CD4-positive, alpha-beta T cell treated with Interleukin-2 at 100 ng/mL for 4 hours (primary cell): ENCODE measurements around the gene RBPJ.
A peak's percentile ranks its signal among the peaks of the same experiment; 100 is the strongest.
"Not testable (repeated sequence)": the region's sequence is repeated elsewhere in the genome, so short reads cannot be mapped to it uniquely, and the experiment has no call there.

Experiments used
- DNase-seq: peaks from one replicate; pipeline ENCODE4 v3.0.0-alpha.2; 2020; ENCODE audit warnings: low spot score

RBPJ gene

DNA sequence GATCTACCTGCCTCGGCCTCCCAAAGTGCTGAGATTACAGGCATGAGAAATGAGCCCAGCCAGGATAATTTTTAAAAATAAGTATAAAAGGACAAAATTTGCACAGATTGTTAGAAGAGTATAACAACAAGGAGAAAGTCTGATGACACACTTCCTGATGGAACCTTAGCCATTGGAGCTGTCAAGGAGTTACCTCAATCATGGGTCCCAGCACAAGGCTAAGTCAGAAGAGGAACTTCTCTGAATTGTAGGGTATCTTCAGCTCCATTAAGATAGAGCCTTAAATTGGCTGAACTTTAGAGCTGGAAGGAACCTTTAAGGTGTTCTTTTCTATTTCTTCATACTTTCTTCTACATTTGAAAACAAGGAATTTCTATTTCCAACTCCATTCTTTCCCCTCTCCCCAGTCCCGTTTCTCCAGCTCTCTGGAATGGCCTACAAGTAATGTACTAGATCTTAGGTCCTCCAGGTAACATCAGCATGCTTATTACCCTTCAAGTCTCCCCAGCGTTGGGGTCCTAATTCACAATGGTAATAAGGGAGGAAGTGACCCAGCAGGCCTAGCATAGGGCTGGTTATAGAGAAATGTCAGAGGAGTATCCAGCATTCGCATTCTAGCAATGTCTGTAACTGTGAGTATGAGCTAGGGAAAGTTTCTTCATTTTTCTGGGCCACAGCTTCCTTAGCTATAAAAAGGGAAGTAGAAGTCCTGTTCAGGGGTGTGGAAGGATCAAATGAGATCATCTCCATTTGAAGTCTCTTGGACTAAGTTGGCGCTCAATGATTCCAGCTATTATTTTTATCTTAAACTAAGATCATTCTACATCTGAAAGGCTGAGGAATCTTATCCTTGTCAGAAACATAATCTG is 18.5 kb upstream of the RBPJ start:
- DNase-seq: no peak

DNA sequence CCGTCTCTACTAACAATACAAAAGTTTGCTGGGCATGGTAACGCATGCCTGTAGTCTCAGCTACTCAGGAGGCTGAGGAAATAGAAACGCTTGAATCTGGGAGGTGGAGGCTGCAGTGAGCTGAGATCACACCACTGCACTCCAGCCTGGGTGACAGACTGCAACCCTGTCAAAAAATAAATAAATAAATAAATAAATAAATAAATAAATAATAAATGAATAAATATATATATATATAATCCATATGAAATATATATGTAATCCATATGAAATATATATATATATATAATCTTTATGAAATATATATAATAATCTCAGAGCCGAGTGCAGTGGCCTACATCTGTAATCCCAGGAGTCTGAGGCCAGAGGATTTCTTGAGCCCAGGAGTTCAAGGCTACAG is 17.8 kb upstream of the RBPJ start:
- DNase-seq: no peak

DNA sequence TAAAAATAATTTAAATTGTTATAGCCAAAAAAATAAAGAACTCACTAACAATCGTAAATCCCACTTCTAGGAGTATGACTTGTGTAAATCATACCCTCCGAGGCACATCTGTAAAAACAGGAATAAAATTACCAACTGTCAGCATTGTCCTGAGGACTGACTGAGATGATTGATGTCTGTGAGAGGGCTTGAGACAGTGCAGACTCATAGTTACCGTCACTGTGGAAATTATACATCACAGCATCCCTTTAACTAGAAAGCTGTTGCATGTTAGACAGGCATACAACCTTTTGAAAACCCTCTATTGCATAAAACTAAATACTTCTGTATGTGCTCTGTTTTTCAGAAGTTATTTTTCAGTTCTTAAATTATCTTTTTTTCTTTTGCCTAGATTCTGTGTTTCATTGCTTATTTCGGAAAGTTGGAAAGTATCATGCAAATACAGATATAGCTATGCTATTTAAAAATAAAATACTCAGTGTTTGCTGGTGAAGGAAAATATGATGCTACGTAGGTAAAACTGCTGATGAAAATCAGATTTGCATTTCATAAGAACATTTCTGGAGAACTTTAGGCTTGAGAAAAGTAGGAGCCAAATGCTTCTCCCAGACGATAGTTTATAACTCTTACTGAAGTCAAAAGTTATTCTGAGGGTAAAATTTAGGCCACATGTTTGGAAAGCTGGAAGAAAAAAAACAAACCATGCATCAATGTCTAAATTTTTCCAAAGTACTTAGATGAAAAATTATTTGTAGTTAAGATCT is 13.6 kb upstream of the RBPJ start:
- no peak for DNase-seq

DNA sequence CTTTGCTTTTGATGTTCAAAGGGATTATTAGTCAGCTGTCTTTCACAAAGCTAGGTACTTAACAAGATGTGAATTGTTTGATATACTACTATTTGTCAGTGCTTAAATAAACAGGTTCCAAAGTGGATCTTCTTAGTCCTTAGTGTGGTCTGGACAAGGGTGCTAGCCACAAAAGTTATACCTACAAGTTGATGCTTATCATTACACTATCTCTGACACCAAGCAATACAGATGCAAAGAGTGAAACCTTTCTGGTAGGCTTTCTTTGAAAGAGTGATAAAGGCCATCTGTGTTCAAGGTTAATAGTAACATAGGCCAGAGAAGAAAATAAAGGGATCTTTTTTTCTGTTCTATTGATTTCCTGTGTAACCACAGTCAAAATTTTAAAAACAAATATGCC is 12.2 kb upstream of the RBPJ start:
- peak; percentile 51 for DNase-seq

DNA sequence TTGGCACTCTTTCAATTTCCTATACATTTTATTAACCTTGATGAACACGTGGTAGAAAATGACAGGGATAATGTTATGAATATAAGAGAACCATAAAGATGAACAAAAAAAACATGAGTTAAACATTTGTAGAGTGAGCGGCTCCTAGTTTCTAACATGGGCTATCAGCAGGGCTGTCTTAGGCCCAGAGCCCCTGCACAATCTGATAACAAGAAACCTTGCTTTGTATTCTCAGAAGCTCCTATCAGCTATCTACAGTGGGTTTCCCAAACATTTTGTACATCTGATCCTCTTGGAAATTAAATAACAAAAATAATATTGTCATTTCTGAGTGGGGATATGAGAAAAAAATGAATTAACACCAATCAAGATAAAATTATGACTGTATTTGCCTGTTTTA is 10.6 kb upstream of the RBPJ start:
- DNase-seq: no peak

DNA sequence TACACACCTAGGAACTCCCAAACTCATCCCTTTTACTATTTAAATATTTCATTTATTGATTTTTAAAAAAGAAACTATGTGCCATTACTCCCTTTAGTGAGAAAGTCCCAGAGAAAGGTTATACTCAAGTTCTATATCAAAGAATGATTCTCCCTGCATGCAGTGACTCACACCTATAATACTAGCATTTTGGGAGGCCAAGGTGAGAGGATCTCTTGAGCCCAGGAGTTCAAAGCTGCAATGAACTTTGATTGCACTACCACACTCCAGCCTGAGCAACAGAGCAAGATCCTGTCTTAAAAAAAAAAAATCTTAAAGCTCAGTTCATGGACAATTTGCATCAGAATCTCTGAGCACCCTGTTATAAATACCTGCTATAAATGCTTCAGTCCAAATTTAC is 9.2 kb upstream of the RBPJ start:
- no peak for DNase-seq

DNA sequence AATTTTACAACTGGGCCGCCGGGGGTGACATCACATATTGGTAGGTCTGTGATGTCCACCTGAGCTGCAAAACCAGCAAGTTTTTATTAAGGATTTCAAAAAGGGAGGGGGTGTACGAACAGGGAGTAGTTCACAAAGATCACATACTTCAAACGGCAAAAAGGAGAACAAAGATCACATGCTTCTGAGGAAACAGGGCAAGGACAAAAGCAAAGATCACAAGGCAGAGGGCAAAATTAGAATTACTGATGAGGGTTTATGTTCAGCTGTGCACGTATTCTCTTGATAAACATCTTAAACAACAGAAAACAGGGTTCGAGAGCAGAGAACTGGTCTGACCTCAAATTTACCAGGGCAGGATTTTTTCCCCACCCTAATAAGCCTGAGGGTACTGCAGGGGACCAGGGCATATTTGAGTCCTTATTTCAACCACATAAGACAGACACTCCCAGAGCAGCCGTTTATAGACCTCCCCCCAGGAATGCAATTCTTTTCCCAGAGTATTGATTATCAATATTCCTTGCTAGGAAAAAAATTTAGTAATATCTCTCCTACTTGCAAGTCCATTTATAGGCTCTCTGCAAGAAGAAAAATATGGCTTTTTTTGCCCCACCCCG is 5.4 kb upstream of the RBPJ start:
- DNase-seq: not testable (repeated sequence)

DNA sequence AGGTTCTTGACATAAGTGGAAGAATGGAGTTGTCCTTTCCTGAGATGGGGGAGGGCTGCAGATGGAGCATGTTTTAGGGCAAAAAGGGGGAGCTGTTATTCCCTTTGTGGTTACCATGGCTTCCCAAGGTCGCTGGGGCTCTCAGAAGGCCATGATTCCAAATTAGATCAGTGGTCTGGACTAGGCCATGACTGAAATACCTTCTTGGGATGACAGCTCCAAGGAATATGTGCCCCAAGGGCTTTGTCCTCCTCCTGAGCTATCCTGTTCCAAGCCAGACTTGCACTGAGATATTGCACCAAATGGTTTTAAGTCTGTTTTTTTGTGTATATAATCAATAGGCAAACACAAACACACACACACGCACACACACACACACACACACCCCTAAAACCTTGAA is 3.0 kb upstream of the RBPJ start:
- no peak for DNase-seq

DNA sequence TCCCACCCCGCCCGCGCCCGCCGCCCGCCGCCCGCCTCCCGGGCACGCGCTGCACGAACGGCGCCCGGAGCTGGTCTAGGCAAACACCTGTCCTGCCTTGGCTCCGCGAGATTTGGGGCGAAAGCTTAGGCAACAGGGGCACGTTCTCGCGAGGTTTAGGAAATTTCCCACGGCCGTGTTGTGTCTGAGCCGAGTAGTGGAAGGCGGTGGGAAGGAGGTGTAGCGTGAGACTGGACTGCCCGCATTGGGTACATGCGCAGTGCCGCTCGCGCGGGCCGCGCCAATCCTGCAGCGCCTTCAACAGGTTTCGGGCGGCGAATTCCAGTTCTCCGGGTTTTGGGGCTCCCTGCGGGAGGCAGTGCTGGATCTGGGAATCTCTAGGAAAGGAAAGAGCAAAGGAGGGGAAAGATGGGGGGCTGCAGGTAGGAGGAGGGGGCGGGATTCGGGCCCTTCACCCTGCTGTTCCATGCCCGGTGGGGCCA is 1.3 kb upstream of the RBPJ start:
- peak; percentile 98 for DNase-seq

DNA sequence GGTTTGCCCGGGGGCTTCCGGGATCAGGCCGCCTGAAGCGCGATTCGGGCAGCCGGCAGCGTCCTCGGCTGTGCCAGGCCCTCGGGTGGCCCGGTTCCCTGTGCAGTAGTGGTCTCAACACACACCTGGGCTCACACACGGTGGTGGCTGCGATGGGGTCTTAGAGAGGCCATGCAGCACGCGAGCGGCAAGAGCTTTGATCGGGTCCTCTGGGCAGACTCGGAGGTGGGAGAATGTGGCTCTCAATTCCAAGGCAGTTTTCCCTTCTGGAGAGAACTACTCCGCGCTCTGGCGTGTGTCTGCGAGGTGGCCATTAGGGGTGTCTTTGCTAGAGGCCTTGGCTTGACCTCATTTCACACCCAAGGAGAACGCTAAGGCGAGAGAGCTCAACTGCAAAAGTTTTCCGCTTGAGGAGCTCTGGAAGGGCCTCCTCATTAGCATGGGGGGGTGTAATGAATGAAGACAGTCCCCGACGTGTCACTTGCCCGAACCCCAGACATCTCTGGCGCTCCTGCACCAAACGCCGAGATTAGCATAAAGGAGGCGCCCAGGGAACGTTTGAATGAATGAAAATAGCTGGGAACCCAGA is 771 bp upstream of the RBPJ start:
- DNase-seq: peak; percentile 54

DNA sequence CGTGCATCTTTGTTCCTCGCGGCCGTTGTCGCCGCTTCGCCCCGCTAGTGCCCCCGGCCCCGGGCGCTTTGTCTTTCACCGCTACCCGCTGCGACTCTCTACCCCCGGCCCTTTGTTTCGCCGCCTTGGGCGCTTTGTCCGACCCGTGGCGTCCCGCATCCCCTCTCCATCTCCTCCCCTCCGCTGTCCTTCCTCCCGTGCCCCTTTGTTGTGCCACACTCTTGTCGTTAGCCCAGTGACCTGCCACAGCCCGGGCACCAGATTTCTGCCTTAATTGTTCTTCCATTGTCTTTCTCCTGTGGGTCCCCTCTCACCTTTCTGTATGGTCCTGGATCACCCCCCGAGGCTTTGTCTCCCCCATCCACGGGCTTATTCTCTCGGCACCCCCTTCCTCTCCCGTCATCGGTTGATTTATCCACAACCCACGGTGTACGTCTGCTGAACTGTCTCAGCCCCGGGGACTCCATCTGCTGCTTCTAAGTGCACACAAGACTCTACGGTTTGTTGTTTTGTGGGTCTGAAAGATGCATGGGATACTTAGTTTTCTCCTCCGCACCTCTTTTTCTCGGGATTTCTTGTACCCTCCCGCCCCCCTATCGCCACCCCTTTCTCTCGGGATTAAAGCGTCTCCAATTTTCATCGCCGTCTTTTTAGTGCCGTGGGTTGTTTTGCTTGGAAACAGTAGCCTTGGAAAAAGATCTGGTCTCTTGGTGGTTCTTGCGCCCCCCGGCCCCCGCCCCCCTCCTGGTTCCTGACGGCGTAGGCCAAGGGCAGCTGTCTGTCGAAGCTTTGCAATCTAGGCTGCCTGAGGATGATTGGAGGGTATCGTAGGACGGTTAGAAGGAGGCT is 783 bp downstream of the RBPJ start:
- DNase-seq: peak; percentile 38

DNA sequence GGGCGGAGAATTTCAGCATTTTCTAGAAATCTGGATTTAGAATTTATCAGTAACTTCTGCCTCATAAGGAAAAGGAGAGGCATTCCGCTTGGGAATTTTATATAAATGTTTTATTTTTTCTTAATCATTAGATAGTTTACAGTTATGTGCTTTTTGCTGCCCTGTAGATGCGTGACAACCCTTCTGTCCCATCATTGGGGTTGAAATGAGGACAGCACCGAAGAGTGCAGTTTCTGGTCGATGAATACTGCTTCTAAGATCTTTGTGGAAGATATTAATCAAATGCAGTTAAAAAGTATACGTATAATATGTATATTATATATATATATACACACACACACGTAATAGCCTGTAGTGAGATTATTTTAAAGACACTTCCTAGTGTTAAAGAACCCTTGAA is 1.5 kb downstream of the RBPJ start:
- DNase-seq: no peak

DNA sequence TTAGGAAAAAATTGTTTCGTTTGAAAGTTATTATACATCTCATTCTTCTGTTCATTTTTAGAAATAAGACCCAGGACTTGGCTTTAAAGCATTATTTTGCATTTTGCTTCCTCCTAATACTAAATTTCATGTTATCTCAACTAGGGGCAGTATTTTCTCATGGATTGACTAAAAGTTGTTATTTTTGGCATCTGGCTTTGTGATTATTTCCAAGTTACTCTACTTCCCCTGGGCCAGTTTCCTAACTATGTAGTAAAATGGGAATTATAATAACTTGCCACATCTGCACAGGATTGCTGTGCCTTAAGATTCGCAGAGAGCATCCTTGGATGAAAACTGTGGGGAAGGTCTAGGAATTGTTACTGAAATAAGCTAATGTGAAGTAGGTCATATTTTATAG is 3.0 kb downstream of the RBPJ start:
- no peak for DNase-seq

DNA sequence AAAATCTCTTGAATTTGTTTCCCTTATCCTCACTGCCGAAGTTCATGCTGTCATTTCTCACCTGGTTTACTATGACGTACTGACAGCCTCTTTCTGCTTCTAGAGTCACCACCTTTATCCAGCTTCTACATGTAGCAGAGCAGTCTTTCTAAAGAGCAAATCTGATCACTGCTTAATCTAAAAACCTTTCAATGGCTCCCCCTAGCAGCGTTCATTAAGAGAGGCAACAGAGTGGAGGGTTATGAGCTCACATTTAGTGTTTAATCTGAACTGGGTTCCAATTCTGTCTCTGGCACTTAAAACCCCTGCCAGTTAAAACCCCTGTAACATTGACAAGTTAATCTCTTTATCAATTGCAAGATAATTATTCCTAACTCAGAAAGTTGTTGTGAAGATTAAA is 4.4 kb downstream of the RBPJ start:
- peak; percentile 77 for DNase-seq

DNA sequence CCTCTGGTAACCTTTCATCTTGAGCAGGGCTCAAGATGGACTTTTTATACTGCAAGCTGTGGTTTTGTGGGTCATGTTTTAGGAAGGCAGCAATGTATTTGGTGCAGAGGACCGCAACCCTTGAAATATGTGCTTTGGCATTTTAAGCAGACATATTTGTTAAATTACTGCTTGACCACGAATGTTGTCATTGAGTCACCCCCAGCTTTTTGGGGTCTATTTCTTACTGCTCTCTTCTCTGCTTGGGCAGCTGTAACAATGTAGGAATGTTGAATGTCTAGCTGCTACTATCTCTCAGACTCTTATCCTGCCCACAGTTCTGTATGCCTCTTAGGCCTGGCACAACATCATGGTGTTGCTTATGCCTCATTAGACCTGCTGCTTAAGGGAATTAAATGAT is 6.0 kb downstream of the RBPJ start:
- DNase-seq: no peak

DNA sequence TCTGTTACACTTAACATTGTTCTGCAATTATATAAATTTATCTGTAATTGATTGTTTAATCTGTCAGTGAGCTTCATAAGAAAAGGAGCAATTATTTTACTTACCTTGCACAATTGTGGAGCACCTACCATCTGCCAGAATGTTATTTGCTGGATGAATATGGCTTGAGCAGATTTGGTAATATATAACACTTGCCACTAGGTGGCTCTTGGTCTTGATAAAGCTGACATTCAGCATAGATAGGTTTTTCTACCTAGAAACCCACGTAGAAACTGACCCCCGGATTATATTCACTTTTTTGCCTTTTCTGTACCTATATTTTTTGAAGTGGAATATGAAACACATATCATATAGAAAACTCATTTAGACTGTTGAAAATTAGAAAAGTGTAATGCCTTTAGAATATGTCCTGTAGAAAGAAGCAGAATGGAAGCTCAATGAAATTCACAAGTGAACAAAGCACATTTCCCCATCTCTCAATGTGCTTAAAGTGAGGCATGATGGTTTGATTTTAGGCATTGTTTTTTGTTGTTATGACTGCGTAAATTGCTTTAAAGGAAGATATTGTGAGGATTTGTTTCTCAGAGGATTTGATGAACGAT is 9.5 kb downstream of the RBPJ start:
- peak; percentile 67 for DNase-seq

DNA sequence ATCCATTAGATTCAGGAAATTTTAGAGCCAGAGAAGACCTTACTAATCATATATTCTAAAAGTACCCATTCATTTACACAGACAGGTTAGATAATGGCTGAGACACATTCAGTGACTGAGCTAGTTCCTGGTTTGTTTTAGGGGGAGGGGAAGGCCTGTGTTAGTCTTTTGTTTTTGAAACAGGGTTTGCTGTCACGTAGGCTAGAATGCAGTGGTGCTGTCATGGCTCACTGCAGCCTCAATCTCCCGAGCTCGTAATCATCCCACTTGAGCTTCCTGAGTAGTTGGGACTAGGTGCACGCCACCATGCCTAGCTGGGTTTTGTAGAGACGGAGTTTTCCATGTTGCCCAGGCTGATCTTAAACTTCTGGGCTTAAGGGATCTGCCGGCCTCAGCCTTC is 10.1 kb downstream of the RBPJ start:
- DNase-seq: no peak

DNA sequence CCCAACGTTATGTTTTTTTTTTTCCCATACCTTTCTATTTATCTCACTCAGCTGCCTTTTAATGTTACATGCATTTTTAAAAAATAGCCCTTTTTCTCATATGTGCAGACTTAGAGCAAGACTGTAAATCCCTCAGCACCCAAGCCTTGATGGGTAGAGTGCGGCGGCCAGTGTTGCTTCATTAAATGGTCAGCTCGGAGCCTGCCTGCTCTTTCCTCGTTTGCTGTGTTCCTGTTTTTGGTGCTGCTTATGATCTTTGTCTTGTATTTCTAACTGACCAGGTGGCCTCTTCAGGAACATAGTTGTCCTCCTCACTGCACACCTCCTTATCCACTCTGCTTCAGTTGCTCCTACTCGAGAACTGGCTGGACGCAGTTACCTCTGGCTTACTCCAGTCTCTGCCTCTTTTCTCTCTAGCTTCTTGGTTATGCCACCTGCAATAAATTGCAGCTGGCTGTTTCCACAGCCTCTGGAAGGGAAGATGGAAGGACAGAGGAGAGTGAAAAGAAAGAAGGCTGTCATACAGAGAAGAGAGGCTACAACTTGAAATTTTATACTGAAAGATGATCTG is 10.7 kb downstream of the RBPJ start:
- no peak for DNase-seq

DNA sequence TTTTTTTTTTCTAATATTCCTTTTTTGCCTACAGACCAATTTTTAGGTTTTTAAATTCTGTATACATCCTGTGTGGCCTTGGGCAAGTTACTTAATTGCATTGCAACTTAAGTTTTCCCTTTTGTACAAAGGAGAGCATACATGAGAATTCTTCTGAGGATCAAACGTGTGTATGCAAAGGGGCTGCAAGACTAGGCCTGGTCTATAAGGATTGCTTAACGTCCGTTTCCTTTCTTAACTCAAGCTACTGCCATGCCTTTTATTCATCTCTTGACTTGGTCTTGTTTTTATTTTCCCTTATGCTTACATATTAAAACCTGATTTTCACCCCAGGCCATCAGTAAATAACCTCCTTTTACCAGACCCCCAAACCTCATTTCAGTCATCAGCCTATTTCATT is 13.6 kb downstream of the RBPJ start:
- DNase-seq: no peak

DNA sequence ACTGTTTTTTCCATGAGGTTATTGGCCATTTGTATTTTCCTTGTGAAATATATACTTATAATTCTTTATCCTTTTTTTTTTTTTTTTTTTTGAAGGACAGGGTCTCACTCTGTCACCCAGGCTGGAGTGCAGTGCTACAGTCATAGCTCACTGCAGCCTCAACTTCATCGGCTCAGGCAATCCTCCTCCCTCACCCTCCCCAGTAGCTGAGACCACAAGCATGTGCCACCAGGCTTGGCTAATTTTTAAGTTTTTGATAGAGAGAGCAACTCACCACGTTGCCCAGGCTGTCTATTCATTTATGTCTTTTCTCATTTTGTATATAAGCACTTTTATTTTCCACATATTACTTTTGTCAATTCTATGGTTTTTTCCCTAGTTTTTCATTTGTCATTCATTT is 16.8 kb downstream of the RBPJ start:
- no peak for DNase-seq
